Measurements from ENCODE around the gene NLRP5. TPM values are rescaled to one million over a fixed set of nuclear protein-coding genes. Genes with fewer than 3 reads are reported as not detected.

The NLRP5 gene
- total RNA-seq, 1 experiment from 2014 or later: not detected

GRCh38 chr19:56099638-56100539 lies 113.3 kb downstream of the NLRP5 start:
- ChIA-PET CTCF (no interaction called here), POLR2A (no interaction called here)
- peaks cover 6% of the 10 kb centered on the region for H3K36me3 ChIP-seq (ENCODE audit: control insufficient read depth, insufficient read depth, low read length)
- ATAC-seq (0 out of 2 replicates have a peak, but pooled peaks have one; percentile 19), DNase-seq (ENCODE audit: low read depth, low spot score) (no peak)
- no TSS peak for BruUV-seq (replicated peaks)
- peaks cover 9% of the 10 kb centered on the region for H3K4me1 ChIP-seq (ENCODE audit: control insufficient read depth, insufficient read depth, low read length)
- TF ChIP-seq POLR2AphosphoS5 (IDR thresholded peaks at IDR 0.05; ENCODE audit: low read depth, low read length) (no peak), SIN3A (IDR thresholded peaks at IDR 0.05; ENCODE audit: borderline replicate concordance, insufficient read depth, low read depth, low read length) (no peak), CTCF (IDR thresholded peaks at IDR 0.05) (no peak)
- intact Hi-C loops (cut with micrococcal nuclease; ENCODE audit: unreplicated experiment) (no loop called here), in situ Hi-C loops (cut with HindIII; ENCODE audit: low pct_unique_long_range_greater_than_20kb, low sequenced_read_pairs) (no loop called here)
- no peaks in the 10 kb centered on the region for H3K27me3 ChIP-seq (ENCODE audit: control insufficient read depth, insufficient read depth, low read length)
- no peak overlapping the region for H3K27ac ChIP-seq (ENCODE audit: low read length)
- no peak overlapping the region for H3K4me3 ChIP-seq (ENCODE audit: low read depth in 2 of 2, low read length in 2 of 2)
- no peaks in the 10 kb centered on the region for H3K9me3 ChIP-seq (ENCODE audit: control insufficient read depth, insufficient read depth, low read depth, low read length)

GRCh38 chr19:56101095-56101494 lies 114.5 kb downstream of the NLRP5 start:
- Histone ChIP-seq H3K9me3 (ENCODE audit: control insufficient read depth, insufficient read depth, low read depth, low read length) (no peaks in the 10 kb centered on the region), H3K27me3 (ENCODE audit: control insufficient read depth, insufficient read depth, low read length) (no peaks in the 10 kb centered on the region), H3K4me3 (ENCODE audit: low read depth in 2 of 2, low read length in 2 of 2) (no peak overlapping the region), H3K36me3 (ENCODE audit: control insufficient read depth, insufficient read depth, low read length) (peaks cover 6% of the 10 kb centered on the region), H3K4me1 (ENCODE audit: control insufficient read depth, insufficient read depth, low read length) (peaks cover 19% of the 10 kb centered on the region), H3K27ac (ENCODE audit: low read length) (no peak overlapping the region)
- ChIA-PET POLR2A (no interaction called here), CTCF (no interaction called here)
- ATAC-seq (no peak), DNase-seq (ENCODE audit: low read depth, low spot score) (no peak)
- TF ChIP-seq CTCF (IDR thresholded peaks at IDR 0.05) (no peak), REST (IDR thresholded peaks at IDR 0.05; ENCODE audit: insufficient read depth in 1 of 2, low read depth in 2 of 2, low read length in 1 of 2) (no peak), POLR2AphosphoS5 (IDR thresholded peaks at IDR 0.05; ENCODE audit: low read depth, low read length) (no peak), TCF7L2 (IDR thresholded peaks at IDR 0.05; ENCODE audit: low read depth, low read length) (no peak), SIN3A (IDR thresholded peaks at IDR 0.05; ENCODE audit: borderline replicate concordance, insufficient read depth, low read depth, low read length) (no peak)
- in situ Hi-C loops (cut with HindIII; ENCODE audit: low pct_unique_long_range_greater_than_20kb, low sequenced_read_pairs): no loop called here
- TSS peak; percentile 49 for BruUV-seq (replicated peaks)
- intact Hi-C loops (cut with micrococcal nuclease; ENCODE audit: unreplicated experiment): no loop called here
